Vagina (tissue), 2 donors: ENCODE data around the gene TBCE. TPM values are rescaled to one million over a fixed set of nuclear protein-coding genes. Genes with fewer than 3 reads are reported as not detected.

Experiments
- DNase-seq, 2 donors: peaks; one replicate each; pipeline ENCODE4 v3.0.0-alpha.2; 2017; ENCODE audit errors: extremely low spot score in 2 of 2
- H3K27ac ChIP-seq: fragments of 200-600 bp; sonication (generic); one replicate; pipeline ENCODE4 v1.5.1; 2019
- H3K27me3 ChIP-seq: fragments of 200-600 bp; sonication (generic); one replicate; pipeline ENCODE4 v1.5.1; 2019
- H3K36me3 ChIP-seq, 2 donors: fragments of 200-600 bp; sonication (generic); one replicate each; pipeline ENCODE4 v1.5.1; 2017 to 2019
- H3K4me1 ChIP-seq: fragments of 200-600 bp; sonication (generic); one replicate; pipeline ENCODE4 v1.5.1; 2019
- H3K4me3 ChIP-seq, 2 donors: fragments of 200-600 bp; sonication (generic); 1 replicate in 1 of 2; 2 replicates in 1 of 2; pipeline ENCODE4 v1.5.1; 2016 to 2019
- H3K9me3 ChIP-seq: fragments of 200-600 bp; sonication (generic); one replicate; pipeline ENCODE4 v1.5.1; 2019
- CTCF ChIP-seq, 3 experiments: fragments of 450-650 bp in 2 of 3; fragments of 200-600 bp in 1 of 3; sonication (generic) in 1 of 3; IDR thresholded peaks; one replicate each; pipeline ENCODE4 v1.5.1; 2017 to 2019; ENCODE audit warnings: antibody characterized with exemption in 3 of 3, mild to moderate bottlenecking in 2 of 3, moderate library complexity in 2 of 3
- POLR2A ChIP-seq, 2 donors: fragments of 450-650 bp; IDR thresholded peaks; one replicate each; pipeline ENCODE4 v1.6.1; 2017; ENCODE audit warnings: antibody characterized with exemption in 2 of 2, mild to moderate bottlenecking in 2 of 2, moderate library complexity in 2 of 2
- POLR2AphosphoS5 ChIP-seq, 2 donors: sonication (generic); formaldehyde crosslinking; IDR thresholded peaks; one replicate each; pipeline ENCODE4 v1.9.0; 2017; ENCODE audit warnings: antibody characterized with exemption in 2 of 2, mild to moderate bottlenecking in 2 of 2, low read depth in 1 of 2; ENCODE audit not compliant: insufficient read depth in 1 of 2
- intact Hi-C: fragments of 100-400 bp; cut with DNase I; formaldehyde crosslinking; loops from one replicate; pipeline ENCODE4 v1.15.1; 2023
- total RNA-seq: library from RNA; depleted of rRNA; stranded (reverse); fragments of >200 nt; gene quantifications from one replicate; pipeline ENCODE4 v1.2.3, GENCODE V29; 2016

TBCE gene
- total RNA-seq, 1 donor from 2014 or later, result 23.6 TPM

- TF ChIP-seq POLR2A (IDR thresholded peaks at IDR 0.05), result no peak
- no peak for TF ChIP-seq POLR2AphosphoS5 (IDR thresholded peaks at IDR 0.05; ENCODE audit: insufficient read depth in 1 of 2, low read depth in 1 of 2)
- TF ChIP-seq CTCF (IDR thresholded peaks at IDR 0.05), result no peak
- DNase-seq, result no peak
- H3K27me3 ChIP-seq, result no peaks in the 10 kb centered on the region
- H3K27ac ChIP-seq, result peak overlapping the region; percentile 10
- peak overlapping the region in 1 of 2 donors; percentile 4 for H3K4me3 ChIP-seq
- peaks cover 72% of the 10 kb centered on the region for H3K4me1 ChIP-seq
- H3K9me3 ChIP-seq, result no peaks in the 10 kb centered on the region
- intact Hi-C loops, result no loop called here
- no peaks in the 10 kb centered on the region for H3K36me3 ChIP-seq
Observed at GRCh38 chr1:235325139-235325538, 42.1 kb upstream of the TBCE start.

GRCh38 chr1:235325854-235326253, 41.4 kb upstream of the TBCE start:
- no peak for DNase-seq
- intact Hi-C loops, result no loop called here
- H3K27ac ChIP-seq, result peak overlapping the region; percentile 94
- H3K36me3 ChIP-seq, result no peaks in the 10 kb centered on the region
- TF ChIP-seq POLR2AphosphoS5 (IDR thresholded peaks at IDR 0.05; ENCODE audit: insufficient read depth in 1 of 2, low read depth in 1 of 2) (no peak), CTCF (IDR thresholded peaks at IDR 0.05) (no peak), POLR2A (IDR thresholded peaks at IDR 0.05) (no peak)
- no peaks in the 10 kb centered on the region for H3K27me3 ChIP-seq
- peak overlapping the region; percentile 4 to 93 for H3K4me3 ChIP-seq
- H3K9me3 ChIP-seq, result no peaks in the 10 kb centered on the region
- peaks cover 73% of the 10 kb centered on the region for H3K4me1 ChIP-seq

GRCh38 chr1:235326719-235327558, 40.3 kb upstream of the TBCE start:
- TF ChIP-seq POLR2AphosphoS5 (IDR thresholded peaks at IDR 0.05; ENCODE audit: insufficient read depth in 1 of 2, low read depth in 1 of 2), result no peak
- no peak for TF ChIP-seq POLR2A (IDR thresholded peaks at IDR 0.05)
- TF ChIP-seq CTCF (IDR thresholded peaks at IDR 0.05), result no peak
- Histone ChIP-seq H3K36me3 (no peaks in the 10 kb centered on the region), H3K27me3 (no peaks in the 10 kb centered on the region), H3K4me1 (peaks cover 76% of the 10 kb centered on the region), H3K27ac (peak overlapping the region; percentile 94), H3K9me3 (no peaks in the 10 kb centered on the region), H3K4me3 (peak overlapping the region; percentile 65 to 93)
- DNase-seq, result peak in 1 of 2 donors; percentile 89
- intact Hi-C loops, result no loop called here

- Histone ChIP-seq H3K27ac (peak within 1 kb of the TSS; percentile 94), H3K9me3 (no peaks in the 10 kb centered on the region), H3K4me1 (peaks cover 75% of the 10 kb centered on the region), H3K4me3 (peak within 1 kb of the TSS; percentile 65 to 93), H3K27me3 (no peaks in the 10 kb centered on the region), H3K36me3 (no peaks in the 10 kb centered on the region)
- TF ChIP-seq CTCF (IDR thresholded peaks at IDR 0.05) (no peak), POLR2A (IDR thresholded peaks at IDR 0.05) (peak; percentile 10 to 73), POLR2AphosphoS5 (IDR thresholded peaks at IDR 0.05; ENCODE audit: insufficient read depth in 1 of 2, low read depth in 1 of 2) (peak in 1 of 2 donors; percentile 74)
- intact Hi-C loops, result no loop called here
- no peak for DNase-seq
Observed at GRCh38 chr1:235327559-235328270, 39.5 kb upstream of the TBCE start, which contains the start of gene ARID4B. Gene ARID4B (minus strand): TSS chr1:235328179. CDS start chr1:235326919, 1,260 bp downstream.
